A549 treated with CORT108297 at 1 μM for 4 hours (cell line): ENCODE data around the gene SLC12A1. TPM values are rescaled to one million over a fixed set of nuclear protein-coding genes. Genes with fewer than 3 reads are reported as not detected.

ENCODE experiments used
- total RNA-seq: library from RNA; stranded (reverse); fragments of 200-300 nt; extraction: Qiagen RNA extraction; gene quantifications from 5 replicates; pipeline ENCODE4 v1.2.3, GENCODE V29; 2022

Gene SLC12A1
- not detected in 5 replicates for total RNA-seq

GRCh38 chr15:48205981-48206380, at the start of gene SLC12A1:
Gene SLC12A1, plus strand, starts transcription at chr15:48206302. Its CDS starts 1,418 bp downstream, at chr15:48207720.

GRCh38 chr15:48177766-48178647, 28.1 kb upstream of the SLC12A1 start, which contains the start of gene MYEF2:
Gene MYEF2, minus strand, starts transcription at chr15:48178295. Its CDS starts 58 bp downstream, at chr15:48178237.

GRCh38 chr15:48191574-48192225, 14.4 kb upstream of the SLC12A1 start, which contains the start of gene CTXN2:
Gene CTXN2, plus strand, starts transcription at chr15:48191665. Its CDS starts 9,636 bp downstream, at chr15:48201301.

GRCh38 chr15:48330855-48331795, 125.0 kb downstream of the SLC12A1 start, which contains the start of gene DUT:
Gene DUT, plus strand, starts transcription at chr15:48331429. Its CDS starts 87 bp downstream, at chr15:48331516.

Other genes starting within 250 kb of the SLC12A1 start
- gene SLC24A5, start 85.3 kb upstream of the SLC12A1 start, total RNA-seq = not detected in 5 replicates
- gene MYEF2, start 28.0 kb upstream of the SLC12A1 start, total RNA-seq = 13.7 to 19.9 TPM (median 15.9 TPM) in 5 replicates
- gene CTXN2, start 14.6 kb upstream of the SLC12A1 start, total RNA-seq = 0.02 to 0.05 TPM (median 0.03 TPM) in 4 of 5 replicates, not detected in the other
- gene DUT, start 125.1 kb downstream of the SLC12A1 start, total RNA-seq = 106 to 112 TPM (median 109 TPM) in 5 replicates